SK-N-MC (cell line): ENCODE data around the gene PCDHGB1.
"Not testable (repeated sequence)": the region's sequence is repeated elsewhere in the genome, so short reads cannot be mapped to it uniquely, and the experiment has no call there.

Experiments used
- DNase-seq: peaks from one replicate; pipeline ENCODE4 v3.0.0-alpha.2; 2011; ENCODE audit warnings: low read depth, low spot score
- H3K27ac ChIP-seq: fragments of 200-600 bp; sonication (generic); 2 replicates; pipeline ENCODE4 v1.5.1; 2016; ENCODE audit warnings: mixed run types
- H3K36me3 ChIP-seq: fragments of 200-600 bp; sonication (generic); 2 replicates; pipeline ENCODE4 v1.6.1; 2017; ENCODE audit warnings: antibody characterized with exemption, low read length, mixed read lengths; ENCODE audit not compliant: insufficient read depth
- H3K4me3 ChIP-seq: fragments of 200-600 bp; sonication (generic); 2 replicates; pipeline ENCODE4 v1.5.1; 2016
- H3K9ac ChIP-seq: fragments of 200-600 bp; sonication (generic); 2 replicates; pipeline ENCODE4 v1.8.0; 2017; ENCODE audit warnings: mixed run types, mixed read lengths; ENCODE audit not compliant: insufficient read length
- H3K9me3 ChIP-seq: fragments of 200-600 bp; sonication (generic); 2 replicates; pipeline ENCODE4 v1.6.1; 2017; ENCODE audit warnings: low read depth, mild to moderate bottlenecking, antibody characterized with exemption, low read length, moderate library complexity, mixed read lengths
- EZH2 ChIP-seq: fragments of 200-600 bp; sonication (generic); IDR thresholded peaks from one replicate; pipeline ENCODE4 v1.6.1; 2017; ENCODE audit warnings: antibody characterized with exemption
- FOXP2 ChIP-seq: optimal IDR thresholded peaks from 2 replicates; pipeline ENCODE3; 2011; ENCODE audit warnings: mild to moderate bottlenecking, moderate library complexity; ENCODE audit not compliant: insufficient read depth; ENCODE audit errors: extremely low read length, control extremely low read depth
- POLR2AphosphoS5 ChIP-seq: IDR thresholded peaks from 2 replicates; pipeline ENCODE4 v1.6.1; 2012; ENCODE audit warnings: mild to moderate bottlenecking, low read depth, low read length, borderline replicate concordance

Gene PCDHGB1

DNA sequence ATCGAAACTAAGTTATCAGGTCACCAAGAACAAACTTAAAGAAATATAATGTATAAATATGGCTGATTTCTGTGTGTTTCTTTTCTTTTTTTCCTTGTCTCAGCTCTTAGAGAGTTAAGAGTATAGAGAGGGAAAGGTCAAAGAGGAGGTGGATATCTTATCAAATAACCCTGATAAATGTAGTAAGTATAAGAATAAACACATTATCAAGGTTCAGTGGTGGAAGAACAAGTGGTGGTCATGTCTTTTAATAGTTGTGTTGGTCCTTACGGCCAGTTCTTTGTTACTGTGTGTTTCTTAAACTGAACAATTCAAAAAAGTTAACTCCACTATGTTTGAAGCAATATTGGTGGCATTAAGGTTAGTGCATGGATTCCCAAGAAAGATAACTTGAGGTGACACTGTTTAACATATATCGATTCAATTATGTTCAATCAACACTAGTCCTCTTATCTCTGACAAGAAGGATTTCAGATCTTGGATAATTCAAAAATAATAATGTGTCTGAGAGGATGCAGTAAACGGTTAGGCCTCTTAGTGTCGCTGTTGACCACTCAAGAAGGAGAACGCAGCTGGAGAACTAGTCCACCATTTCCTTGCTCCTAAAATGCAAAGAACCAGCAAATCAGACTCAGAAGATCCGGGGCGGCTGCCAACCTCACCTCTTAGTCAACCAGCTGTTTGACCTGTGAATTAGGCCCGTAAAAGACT, 6.5 kb upstream of the PCDHGB1 start, which contains the start of gene PCDHGA3:
Gene PCDHGA3, plus strand, starts transcription at position 588 of the 711 bp plus-strand sequence. CDS start 205 bp downstream, outside the sequence.
- H3K27ac ChIP-seq = no peak within 1 kb of the TSS
- H3K9ac ChIP-seq = no peak within 1 kb of the TSS
- TF ChIP-seq POLR2AphosphoS5 = no peak
- TF ChIP-seq EZH2 = no peak
- no peak for TF ChIP-seq FOXP2
- H3K4me3 ChIP-seq = no peak within 1 kb of the TSS
- no peak for DNase-seq
- H3K36me3 ChIP-seq = no peaks in the 10 kb centered on the region
- H3K9me3 ChIP-seq = no peaks in the 10 kb centered on the region

DNA sequence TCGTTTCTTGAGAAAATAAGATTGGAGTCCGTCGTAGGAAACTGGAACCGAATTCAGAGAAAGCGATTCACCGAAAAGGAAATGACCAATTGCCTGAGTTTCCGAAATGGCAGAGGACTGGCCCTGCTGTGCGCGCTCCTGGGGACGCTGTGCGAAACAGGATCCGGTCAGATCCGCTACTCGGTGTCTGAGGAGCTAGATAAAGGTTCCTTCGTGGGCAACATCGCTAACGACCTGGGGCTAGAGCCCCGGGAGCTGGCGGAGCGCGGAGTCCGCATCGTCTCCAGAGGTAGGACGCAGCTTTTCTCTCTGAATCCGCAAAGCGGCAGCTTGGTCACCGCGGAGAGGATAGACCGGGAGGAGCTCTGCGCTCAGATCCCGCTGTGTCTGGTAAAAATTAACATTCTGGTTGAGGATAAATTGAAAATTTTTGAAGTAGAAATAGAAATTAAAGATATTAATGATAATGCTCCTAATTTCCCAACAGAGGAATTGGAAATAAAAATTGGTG, 5.9 kb upstream of the PCDHGB1 start:
- no peaks in the 10 kb centered on the region for H3K36me3 ChIP-seq

DNA sequence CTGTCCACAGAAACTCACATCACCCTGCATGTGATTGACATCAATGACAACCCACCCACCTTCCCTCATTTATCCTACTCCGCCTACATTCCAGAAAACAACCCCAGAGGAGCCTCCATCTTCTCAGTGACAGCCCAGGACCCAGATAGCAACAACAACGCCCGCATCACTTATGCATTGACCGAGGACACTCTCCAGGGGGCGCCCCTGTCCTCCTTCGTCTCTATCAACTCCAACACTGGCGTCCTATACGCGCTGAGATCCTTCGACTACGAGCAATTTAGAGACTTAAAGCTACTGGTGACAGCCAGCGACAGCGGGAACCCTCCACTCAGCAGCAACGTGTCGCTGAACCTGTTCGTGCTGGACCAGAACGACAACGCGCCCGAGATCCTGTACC, 4.6 kb upstream of the PCDHGB1 start:
- TF ChIP-seq EZH2 (no peak), FOXP2 (no peak), POLR2AphosphoS5 (no peak)
- no peak for DNase-seq
- no peak overlapping the region for H3K9ac ChIP-seq
- no peaks in the 10 kb centered on the region for H3K9me3 ChIP-seq
- no peak overlapping the region for H3K27ac ChIP-seq
- no peak overlapping the region for H3K4me3 ChIP-seq
- no peaks in the 10 kb centered on the region for H3K36me3 ChIP-seq

More for the DNA sequence above, 5.9 kb upstream of the PCDHGB1 start:
- no peaks in the 10 kb centered on the region for H3K9me3 ChIP-seq
- no peak overlapping the region for H3K4me3 ChIP-seq
- H3K27ac ChIP-seq = no peak overlapping the region
- H3K9ac ChIP-seq = no peak overlapping the region
- DNase-seq = no peak
- TF ChIP-seq FOXP2 = no peak
- no peak for TF ChIP-seq EZH2
- no peak for TF ChIP-seq POLR2AphosphoS5

DNA sequence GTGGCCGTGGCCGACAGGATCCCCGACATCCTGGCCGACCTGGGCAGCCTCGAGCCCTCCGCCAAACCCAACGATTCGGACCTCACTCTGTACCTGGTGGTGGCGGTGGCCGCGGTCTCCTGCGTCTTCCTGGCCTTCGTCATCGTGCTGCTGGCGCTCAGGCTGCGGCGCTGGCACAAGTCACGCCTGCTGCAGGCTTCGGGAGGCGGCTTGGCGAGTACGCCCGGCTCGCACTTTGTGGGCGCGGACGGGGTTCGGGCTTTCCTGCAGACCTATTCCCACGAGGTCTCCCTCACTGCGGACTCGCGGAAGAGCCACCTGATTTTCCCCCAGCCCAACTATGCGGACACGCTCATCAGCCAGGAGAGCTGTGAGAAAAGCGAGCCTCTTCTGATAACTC, 3.9 kb upstream of the PCDHGB1 start:
- not testable (repeated sequence) for H3K36me3 ChIP-seq, H3K9ac ChIP-seq

DNA sequence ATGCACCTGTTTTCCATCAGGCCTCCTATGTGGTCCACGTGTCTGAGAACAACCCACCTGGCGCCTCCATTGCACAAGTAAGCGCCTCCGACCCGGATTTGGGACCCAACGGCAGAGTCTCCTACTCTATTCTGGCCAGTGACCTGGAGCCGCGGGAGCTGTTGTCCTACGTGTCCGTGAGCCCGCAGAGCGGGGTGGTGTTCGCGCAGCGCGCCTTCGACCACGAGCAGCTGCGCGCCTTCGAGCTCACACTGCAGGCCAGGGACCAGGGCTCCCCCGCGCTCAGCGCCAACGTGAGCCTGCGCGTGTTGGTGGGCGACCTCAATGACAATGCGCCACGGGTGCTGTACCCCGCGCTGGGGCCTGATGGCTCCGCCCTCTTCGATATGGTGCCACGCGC, 1.7 kb downstream of the PCDHGB1 start:
- TF ChIP-seq EZH2 (no peak), FOXP2 (no peak), POLR2AphosphoS5 (no peak)
- Histone ChIP-seq H3K9ac (no peak overlapping the region), H3K36me3 (no peaks in the 10 kb centered on the region), H3K4me3 (no peak overlapping the region), H3K9me3 (no peaks in the 10 kb centered on the region; the same call in 1 of the 2 replicates), H3K27ac (no peak overlapping the region)
- DNase-seq = no peak

More for the DNA sequence above, 3.9 kb upstream of the PCDHGB1 start:
- H3K27ac ChIP-seq, DNase-seq, H3K9me3 ChIP-seq, H3K4me3 ChIP-seq: not testable (repeated sequence)

DNA sequence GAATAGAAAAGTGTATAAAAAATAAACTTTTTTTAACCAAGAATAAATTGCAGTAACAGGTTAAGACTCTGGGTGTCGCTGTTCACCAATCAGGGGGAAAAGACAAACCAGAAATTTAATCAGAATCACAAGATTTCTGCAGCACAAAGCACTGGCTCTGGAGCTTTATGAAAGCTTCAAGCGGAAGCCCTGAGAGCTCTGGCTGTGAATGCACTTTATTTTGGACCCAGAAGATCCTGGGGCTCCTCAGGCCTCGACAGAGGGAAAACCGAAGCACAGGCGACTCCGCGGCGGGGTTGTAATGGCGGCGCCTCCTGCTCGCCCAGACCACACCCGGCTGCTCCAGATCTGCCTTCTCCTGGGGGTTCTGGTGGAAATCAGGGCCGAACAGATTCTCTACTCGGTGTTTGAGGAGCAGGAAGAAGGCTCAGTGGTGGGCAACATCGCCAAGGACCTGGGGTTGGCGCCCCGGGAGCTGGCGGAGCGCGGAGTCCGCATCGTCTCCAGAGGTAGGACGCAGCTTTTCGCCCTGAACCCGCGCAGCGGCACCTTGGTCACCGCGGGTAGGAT, 5.1 kb downstream of the PCDHGB1 start, which contains the start of gene PCDHGA4:
Gene PCDHGA4, plus strand, starts transcription at position 122 of the 570 bp plus-strand sequence. Its CDS starts 87 bp downstream, at position 209.
- no peak within 1 kb of the TSS for H3K27ac ChIP-seq

DNA sequence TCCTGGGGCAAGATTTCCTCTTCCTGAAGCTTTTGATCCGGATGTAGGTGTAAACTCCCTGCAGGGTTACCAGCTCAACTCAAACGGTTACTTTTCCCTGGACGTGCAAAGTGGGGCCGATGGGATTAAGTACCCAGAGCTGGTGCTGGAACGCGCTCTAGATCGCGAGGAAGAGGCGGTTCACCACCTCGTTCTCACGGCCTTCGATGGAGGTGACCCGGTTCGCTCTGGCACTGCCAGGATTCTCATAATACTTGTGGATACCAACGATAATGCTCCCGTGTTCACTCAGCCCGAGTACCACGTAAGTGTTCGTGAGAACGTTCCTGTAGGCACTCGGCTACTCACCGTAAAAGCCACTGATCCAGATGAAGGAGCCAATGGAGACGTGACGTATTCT, 5.7 kb downstream of the PCDHGB1 start:
- no peak for TF ChIP-seq POLR2AphosphoS5
- TF ChIP-seq EZH2 = no peak
- no peak for TF ChIP-seq FOXP2
- Histone ChIP-seq H3K9me3 (no peaks in the 10 kb centered on the region; the same call in 1 of the 2 replicates), H3K4me3 (no peak overlapping the region), H3K36me3 (no peaks in the 10 kb centered on the region), H3K9ac (no peak overlapping the region), H3K27ac (no peak overlapping the region)
- no peak for DNase-seq

More for the DNA sequence above, 5.1 kb downstream of the PCDHGB1 start, which contains the start of gene PCDHGA4:
- H3K4me3 ChIP-seq = no peak within 1 kb of the TSS
- no peak within 1 kb of the TSS for H3K9ac ChIP-seq
- no peaks in the 10 kb centered on the region for H3K36me3 ChIP-seq
- no peaks in the 10 kb centered on the region; the same call in 1 of the 2 replicates for H3K9me3 ChIP-seq
- DNase-seq = no peak
- TF ChIP-seq FOXP2 (no peak), EZH2 (no peak), POLR2AphosphoS5 (no peak)

DNA sequence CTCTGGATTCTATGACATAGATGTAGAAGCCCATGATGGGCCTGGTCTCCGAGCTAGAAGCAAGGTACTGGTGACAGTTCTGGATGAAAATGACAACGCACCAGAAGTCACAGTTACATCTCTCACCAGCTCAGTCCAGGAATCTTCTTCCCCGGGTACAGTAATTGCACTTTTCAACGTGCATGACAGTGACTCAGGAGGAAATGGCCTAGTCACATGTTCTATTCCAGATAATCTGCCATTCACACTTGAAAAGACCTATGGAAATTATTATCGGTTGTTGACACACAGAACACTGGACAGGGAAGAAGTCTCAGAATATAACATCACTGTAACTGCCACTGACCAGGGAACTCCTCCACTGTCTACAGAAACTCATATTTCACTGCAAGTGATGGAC, 6.2 kb downstream of the PCDHGB1 start:
- Histone ChIP-seq H3K9ac (no peak overlapping the region), H3K4me3 (no peak overlapping the region), H3K36me3 (no peaks in the 10 kb centered on the region), H3K9me3 (no peaks in the 10 kb centered on the region; the same call in 1 of the 2 replicates), H3K27ac (no peak overlapping the region)
- DNase-seq = no peak
- no peak for TF ChIP-seq FOXP2
- no peak for TF ChIP-seq POLR2AphosphoS5
- no peak for TF ChIP-seq EZH2

DNA sequence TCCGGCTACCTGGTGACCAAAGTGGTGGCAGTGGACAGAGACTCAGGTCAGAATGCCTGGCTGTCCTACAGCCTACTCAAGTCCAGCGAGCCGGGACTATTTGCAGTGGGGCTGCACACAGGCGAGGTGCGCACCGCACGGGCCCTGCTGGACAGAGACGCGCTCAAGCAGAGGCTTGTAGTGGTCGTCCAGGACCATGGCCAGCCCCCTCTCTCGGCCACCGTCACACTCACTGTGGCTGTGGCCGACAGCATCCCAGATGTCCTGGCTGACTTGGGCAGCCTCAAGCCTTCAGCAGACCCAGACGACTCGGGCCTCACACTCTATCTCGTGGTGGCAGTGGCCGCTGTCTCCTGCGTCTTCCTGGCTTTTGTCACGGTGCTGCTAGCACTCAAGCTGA, 7.1 kb downstream of the PCDHGB1 start:
- Histone ChIP-seq H3K4me3 (no peak overlapping the region), H3K9ac (no peak overlapping the region), H3K27ac (no peak overlapping the region), H3K9me3 (no peaks in the 10 kb centered on the region; the same call in 1 of the 2 replicates), H3K36me3 (no peaks in the 10 kb centered on the region)
- TF ChIP-seq POLR2AphosphoS5 = no peak
- TF ChIP-seq EZH2 = no peak
- no peak for TF ChIP-seq FOXP2
- DNase-seq = no peak
